SIG-M5 treated with dmso at 0.1 percent for 504 hours (cell line): Measurements from ENCODE around the gene PRKCD.

Source experiments
- DNase-seq: peaks from one replicate; lab custom pipeline; 2025; ENCODE audit not compliant: unreplicated experiment; lab: John Stamatoyannopoulos, UW

PRKCD gene

DNA sequence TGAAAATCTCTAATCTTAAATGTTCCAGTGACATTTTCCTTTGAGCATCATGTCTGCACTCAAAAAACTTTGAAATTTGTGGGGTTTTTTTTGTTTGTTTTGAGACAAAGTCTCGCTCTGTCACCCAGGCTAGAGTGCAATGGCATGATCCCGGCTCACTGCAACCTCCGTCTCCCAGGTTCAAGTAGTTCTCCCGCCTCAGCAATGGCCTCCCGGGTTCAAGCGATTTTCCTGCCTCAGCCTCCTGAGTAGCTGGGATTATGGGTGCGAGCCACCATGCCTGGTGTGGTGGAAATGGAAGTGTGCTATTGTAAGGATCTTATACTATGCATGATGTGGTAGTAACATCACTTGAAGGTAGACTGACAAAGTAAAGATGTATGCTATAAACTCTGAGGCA, 52.3 kb downstream of the PRKCD start:
- no peak for DNase-seq

- DNase-seq = no peak
These were observed 54.8 kb downstream of the PRKCD start for GRCh38 chr3:53215816-53216215.

DNA sequence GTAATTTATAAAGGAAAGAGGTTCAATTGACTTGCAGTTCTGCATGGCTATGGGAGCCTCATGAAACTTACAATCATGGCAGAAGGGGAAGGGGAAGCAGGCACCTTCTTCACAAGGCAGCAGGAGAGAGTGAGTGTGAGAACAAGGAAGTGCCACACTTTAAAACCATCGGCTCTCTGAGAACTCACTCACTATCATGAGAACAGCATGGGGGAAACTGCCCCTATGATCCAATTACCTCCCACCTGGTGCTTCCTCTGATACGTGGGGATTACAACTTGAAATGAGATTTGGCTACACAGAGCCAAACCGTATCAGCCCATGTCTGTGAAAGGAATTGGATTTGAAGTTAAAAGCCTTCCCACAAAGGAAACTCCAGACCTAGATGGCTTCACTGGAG, 55.7 kb downstream of the PRKCD start:
- no peak for DNase-seq

DNA sequence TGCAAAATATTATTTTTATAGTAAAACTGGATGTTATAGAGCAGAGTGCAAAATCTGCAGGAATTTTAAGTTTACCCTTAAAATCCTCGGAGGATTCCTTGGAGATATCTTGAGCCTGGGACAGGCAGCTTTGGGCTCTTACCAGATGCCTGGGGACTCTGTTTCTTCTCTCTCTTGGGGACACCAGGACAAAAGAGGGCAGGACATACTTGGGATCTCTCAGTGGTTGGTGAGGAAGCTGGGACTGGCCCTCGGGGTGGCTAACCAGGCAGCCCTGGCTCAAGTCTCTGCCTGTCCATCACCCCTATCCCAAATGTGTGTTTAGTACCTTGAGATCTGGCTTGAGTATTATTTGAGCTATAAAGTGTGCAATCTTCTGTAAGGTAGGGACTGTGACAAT, 56.2 kb downstream of the PRKCD start:
- DNase-seq = no peak

DNA sequence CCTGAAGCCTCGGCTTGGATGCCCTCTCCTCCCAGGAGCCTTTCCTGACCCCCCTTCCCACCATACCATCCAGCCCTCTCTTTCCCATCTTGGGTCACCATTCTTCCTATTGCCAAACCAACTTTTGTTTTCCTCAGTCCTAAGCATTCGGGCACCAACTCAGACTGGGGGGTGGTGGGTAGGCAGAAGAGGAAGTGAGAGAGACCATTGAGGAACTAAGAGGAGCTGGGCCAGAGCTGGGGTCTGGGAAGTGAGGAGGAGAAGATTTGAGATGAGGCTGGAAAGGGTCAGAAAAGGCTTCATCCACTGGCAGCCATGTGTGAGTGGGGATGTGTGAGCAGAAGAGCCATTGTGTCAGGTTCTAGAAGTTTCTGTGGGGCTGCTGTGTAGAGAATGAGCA, 57.1 kb downstream of the PRKCD start:
- DNase-seq = peak; percentile 92

DNA sequence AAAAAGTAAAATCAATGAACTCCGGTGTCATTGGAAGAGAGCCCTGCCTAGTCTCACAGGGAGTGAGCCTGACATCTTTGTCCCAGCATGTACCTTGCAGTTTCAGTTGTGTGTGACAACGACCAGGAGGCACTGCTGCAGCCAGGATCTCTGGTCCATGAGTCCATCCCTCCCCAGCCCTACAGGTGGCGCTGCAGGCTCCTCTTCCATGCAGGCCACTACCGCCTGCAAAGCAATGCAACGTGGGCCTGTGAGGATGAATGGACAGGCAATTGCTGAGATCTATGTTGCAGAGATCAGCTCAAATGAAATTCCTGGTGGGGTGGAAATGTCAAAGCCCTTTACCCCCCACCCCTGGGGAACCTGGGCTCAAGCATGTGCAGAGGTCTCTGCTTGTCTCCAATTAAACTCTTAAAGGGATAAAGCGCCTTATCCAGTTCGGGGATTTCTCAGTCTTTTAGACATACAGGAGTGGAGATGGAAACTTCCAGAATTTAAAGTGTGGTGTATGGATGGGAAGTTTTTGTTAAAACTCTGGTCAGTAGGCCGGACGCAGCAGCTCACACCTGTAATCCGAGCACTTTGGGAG, 59.0 kb downstream of the PRKCD start:
- peak; percentile 83 for DNase-seq

DNA sequence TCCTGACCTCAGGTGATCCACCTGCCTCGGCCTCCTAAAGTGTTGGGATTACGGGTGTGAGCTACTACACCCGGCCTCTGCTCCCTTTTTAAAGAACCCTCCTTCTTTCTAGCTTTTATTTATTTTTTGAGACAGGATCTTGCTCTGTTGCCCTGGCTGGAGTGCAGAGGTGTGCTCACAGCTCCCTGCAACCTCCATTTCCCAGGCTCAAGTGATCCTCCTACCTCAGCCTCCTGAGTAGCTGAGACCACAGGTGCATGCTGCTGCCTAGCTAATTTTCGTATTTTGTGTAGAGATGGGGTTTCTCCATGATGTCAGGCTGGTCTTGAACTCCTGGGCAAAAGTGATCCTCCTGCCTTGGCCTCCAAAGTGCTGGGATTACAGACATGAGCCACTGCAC, 60.3 kb downstream of the PRKCD start:
- DNase-seq = no peak

GRCh38 chr3:53221827-53222182, 60.8 kb downstream of the PRKCD start:
- no peak for DNase-seq

DNA sequence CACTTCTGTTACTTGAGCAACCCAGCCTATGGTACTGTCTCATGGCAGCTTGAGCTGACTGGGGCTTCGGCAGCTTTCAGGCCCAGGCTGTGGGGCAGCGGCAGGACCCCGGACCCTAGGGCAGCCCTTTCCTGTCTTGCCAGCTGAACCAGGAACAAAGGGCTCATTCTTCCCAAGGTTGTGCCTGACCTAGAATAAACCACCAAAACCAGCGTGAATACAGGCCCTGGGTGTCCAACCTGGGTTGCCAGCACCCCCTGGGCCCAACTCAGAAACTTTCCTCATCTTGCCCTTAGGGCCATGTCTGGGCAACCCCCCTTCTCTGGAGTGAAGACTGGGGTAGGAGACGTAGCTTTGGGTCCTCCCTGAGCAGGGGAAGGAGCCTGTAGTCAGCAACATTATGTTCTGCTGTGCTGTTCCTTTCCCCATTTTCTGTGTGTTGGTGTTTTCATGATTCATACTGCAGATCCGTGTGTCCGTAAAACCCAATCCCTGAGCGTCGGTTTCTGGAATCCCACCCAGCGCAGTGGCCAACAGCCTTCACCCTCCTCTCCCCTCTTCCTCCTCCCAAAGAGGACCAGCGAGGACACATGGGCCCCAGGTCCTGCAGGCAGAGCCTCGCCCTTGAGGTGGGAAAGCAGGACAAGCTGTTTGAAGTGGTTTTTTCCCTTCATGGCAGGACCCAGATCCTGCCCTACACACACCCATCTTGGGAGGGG, 61.3 kb downstream of the PRKCD start:
- no peak for DNase-seq

DNA sequence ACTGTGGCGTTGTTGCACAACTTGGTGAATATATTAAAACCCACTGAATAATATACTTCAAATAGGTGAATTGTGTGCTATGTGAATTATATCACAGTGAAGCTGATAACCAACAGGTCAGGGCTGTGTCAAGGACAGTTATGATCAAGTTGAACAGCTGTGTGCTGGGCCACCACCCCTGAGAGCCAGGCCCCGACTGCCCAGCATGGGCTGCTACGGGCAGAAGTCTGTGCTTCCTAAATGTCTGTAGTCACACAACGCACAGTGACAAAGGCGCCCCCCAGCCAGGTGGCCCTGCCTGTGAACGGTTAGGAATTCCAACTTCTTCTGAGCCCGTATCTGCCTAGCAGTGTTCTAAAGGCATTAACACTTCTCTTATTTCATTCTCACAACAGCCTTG, 62.0 kb downstream of the PRKCD start:
- DNase-seq = no peak

DNA sequence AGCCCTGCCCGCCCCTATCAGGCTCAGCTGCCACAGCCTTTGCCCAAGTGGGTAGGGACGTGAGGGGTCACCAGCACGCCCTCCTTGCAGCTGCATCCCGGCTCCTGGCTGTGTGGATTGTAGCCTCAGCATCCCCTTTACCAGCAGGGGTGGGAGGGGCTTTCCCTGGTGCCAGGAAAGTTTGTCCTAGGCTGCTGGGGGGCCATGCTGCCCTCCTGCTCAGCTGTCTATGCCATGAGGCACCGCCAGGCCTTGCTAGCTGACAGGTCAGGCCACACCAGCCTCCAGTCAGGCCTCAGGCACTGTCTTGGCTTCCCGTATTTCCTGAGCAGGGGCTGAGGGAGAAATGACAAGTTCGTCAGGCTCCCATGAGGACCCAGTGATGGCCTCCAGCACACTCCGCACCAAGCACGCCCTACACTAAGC, 62.5 kb downstream of the PRKCD start:
- DNase-seq = no peak

DNA sequence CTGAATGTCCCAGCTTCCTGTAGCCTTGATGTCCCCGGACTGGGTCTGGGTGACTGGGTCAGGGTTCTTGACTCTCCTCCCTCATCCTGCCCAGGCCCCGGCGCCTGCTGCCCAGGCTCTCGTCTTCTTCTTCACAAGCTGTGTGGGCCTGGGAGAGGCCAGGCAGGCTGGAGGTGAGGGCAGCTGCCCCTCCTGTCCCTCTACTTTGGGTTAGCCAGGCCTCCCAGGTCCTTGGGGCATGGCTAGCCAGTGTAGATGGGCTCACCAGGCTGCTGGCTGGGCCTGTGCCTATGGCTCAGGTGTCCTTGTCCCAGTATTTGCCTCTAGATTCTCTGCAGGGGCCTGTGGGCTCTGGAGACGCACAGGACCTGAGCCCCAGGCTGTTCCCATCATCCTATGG, 63.0 kb downstream of the PRKCD start:
- no peak for DNase-seq

DNA sequence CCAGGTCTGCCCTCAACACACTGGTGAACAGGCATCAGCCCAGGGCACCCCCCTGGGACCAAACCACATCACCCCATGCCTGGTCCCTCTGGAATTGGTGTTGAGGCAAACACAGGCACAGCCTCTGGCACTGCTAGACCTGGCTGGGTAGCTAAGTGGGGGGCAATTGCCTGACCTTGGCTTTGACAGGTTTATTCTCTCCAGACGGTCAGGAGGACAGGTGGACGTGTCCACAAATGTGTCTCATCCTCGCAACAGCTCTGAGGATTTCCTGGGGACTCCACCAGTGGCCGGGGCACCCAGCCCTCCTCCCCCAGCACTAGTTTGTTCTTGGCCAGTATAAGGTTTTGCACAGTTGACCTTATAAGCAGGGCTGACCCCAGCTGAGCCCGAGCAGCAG, 63.5 kb downstream of the PRKCD start:
- DNase-seq = no peak

GRCh38 chr3:53225181-53225580, 64.2 kb downstream of the PRKCD start:
- no peak for DNase-seq

- DNase-seq = no peak
These were observed 64.6 kb downstream of the PRKCD start for GRCh38 chr3:53225651-53226050.

- DNase-seq = no peak
These were observed 65.3 kb downstream of the PRKCD start for GRCh38 chr3:53226142-53226840.

GRCh38 chr3:53226841-53227407, 65.9 kb downstream of the PRKCD start:
- DNase-seq = no peak

DNA sequence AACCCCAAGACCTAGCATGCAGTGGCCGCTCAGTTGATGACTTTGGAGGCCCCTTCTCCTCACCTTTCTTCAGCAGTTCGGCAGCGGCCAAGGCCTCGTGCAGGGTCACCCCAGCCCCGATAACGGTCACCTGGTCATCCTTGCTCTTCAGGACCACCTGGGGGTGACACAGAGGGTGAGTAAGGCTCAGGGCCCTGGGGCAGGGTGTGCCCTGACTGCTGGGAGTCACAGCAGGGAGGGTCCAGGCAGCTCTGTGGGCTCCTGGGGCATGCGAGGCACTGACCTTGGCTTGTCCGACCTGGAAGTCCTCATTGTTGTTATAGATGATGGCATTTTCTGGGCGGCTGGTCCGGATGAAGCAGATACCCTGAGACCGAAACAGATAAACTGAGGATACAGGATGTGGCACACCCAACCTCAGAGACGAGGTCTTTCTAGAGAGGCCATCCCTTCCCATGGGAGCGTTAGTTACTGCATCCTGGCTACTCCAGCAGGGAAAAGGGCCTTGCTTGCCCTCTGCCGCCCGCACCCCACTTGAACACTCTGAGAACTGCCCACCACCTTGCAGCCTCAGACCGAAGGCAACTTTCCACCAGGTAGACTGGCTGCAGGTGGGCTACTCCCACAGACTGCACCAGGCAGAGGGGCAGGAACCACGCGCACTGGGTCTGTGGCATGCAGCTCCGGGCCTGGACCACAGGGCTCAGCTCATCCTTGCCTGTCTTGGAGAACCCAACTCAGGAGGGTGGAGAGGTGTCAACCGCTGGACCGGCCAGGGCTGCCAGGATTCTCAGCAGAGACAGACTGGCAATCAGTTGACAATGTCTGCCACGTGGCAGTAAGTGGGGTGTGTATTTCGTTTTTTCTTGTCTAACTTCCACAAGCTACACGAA, 67.2 kb downstream of the PRKCD start:
- DNase-seq = no peak

GRCh38 chr3:53229171-53229570, 68.2 kb downstream of the PRKCD start:
- DNase-seq = no peak

DNA sequence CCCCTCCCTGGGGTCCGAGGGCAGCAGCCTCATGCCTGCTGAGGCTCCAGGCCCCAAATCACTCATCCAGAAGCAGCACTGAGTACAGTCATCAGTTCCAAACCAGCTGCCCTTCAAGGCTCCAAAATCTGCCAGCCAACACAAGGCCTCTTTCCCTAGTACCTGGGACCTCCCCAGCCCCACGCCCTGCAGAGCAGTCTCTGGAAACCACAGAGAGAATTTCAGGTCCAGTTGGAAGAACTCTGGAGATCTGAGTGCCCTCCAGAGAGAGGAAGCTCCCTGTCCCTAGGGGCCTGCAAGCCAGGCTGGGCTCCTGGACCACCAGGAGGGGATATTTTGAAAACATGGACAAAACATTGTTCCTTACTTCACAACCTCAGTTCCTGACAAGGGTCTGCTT, 68.6 kb downstream of the PRKCD start:
- no peak for DNase-seq

- DNase-seq = no peak
These were observed 69.1 kb downstream of the PRKCD start for GRCh38 chr3:53230041-53230621.
